Peyer's patch (tissue), 4 donors: ENCODE results near the gene MARCHF10.

Experiments used
- POLR2A ChIP-seq, 2 donors: fragments of 450-650 bp; IDR thresholded peaks; one replicate each; pipeline ENCODE4 v1.5.1; 2017; ENCODE audit warnings: antibody characterized with exemption in 2 of 2, mild to moderate bottlenecking in 2 of 2, moderate library complexity in 2 of 2
- TF ChIP-seq, protein P1 (sequence below), 6 experiments: fragments of 450-650 bp in 4 of 6; fragments of 200-600 bp in 2 of 6; sonication (generic) in 1 of 6; IDR thresholded peaks; one replicate each; pipeline ENCODE4 v1.5.1; 2017 to 2019; ENCODE audit warnings: antibody characterized with exemption in 6 of 6, mild to moderate bottlenecking in 3 of 6, moderate library complexity in 1 of 6

DNA sequence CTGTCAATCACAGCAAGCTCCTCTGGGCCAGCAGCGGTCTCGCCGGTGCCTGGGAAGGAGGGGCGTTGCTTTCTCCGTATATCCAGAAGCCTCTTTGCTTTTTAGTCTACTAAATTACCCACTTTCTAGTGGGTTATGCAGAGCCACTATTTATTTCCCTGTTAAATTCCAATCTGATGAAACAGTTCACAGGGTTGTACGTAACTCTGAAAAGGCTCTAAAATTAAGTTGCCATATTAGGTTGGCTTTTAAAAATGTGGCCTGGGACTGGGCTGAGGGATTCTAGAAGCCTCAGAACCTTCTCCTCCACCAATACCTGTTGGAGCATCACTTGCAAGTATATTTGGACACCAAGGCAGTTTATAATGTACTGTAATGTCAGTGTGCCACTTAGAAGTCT lies 27.2 kb downstream of the MARCHF10 start:
- TF ChIP-seq, protein P1, sequence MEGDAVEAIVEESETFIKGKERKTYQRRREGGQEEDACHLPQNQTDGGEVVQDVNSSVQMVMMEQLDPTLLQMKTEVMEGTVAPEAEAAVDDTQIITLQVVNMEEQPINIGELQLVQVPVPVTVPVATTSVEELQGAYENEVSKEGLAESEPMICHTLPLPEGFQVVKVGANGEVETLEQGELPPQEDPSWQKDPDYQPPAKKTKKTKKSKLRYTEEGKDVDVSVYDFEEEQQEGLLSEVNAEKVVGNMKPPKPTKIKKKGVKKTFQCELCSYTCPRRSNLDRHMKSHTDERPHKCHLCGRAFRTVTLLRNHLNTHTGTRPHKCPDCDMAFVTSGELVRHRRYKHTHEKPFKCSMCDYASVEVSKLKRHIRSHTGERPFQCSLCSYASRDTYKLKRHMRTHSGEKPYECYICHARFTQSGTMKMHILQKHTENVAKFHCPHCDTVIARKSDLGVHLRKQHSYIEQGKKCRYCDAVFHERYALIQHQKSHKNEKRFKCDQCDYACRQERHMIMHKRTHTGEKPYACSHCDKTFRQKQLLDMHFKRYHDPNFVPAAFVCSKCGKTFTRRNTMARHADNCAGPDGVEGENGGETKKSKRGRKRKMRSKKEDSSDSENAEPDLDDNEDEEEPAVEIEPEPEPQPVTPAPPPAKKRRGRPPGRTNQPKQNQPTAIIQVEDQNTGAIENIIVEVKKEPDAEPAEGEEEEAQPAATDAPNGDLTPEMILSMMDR (IDR thresholded peaks at IDR 0.05), result no peak
- TF ChIP-seq POLR2A (IDR thresholded peaks at IDR 0.05), result no peak
